Measurements from ENCODE around the gene SPATA6L. TPM values are rescaled to one million over a fixed set of nuclear protein-coding genes. Genes with fewer than 3 reads are reported as not detected.

Gene SPATA6L
- total and polyA plus RNA-seq, 2 experiments from 2014 or later = 1.7 to 1.9 TPM

- no peak for TF ChIP-seq ZNF331 (CRISPR knock-in tag; IDR thresholded peaks at IDR 0.05; ENCODE audit: low read depth)
- TF ChIP-seq EZH2 (IDR thresholded peaks at IDR 0.05; ENCODE audit: low read depth, unreplicated experiment) = no peak
- no peak for TF ChIP-seq JUNB (IDR thresholded peaks at IDR 0.05; ENCODE audit: unreplicated experiment)
- TF ChIP-seq EZH2phosphoT487 (IDR thresholded peaks at IDR 0.05; ENCODE audit: unreplicated experiment) = no peak
- TF ChIP-seq REST (IDR thresholded peaks at IDR 0.05; ENCODE audit: unreplicated experiment) = no peak
- TF ChIP-seq CREB1 (CRISPR knock-in tag; IDR thresholded peaks at IDR 0.05; ENCODE audit: low read depth) = no peak
- TF ChIP-seq NANOG (IDR thresholded peaks at IDR 0.05; ENCODE audit: borderline replicate concordance) = 0 out of 2 replicates have a peak, but pooled peaks have one; percentile 24
- TF ChIP-seq ETS1 (IDR thresholded peaks at IDR 0.05) = no peak
- TF ChIP-seq ZNF114 (CRISPR knock-in tag; IDR thresholded peaks at IDR 0.05) = no peak
- no peak for TF ChIP-seq STAT1 (IDR thresholded peaks at IDR 0.05; ENCODE audit: unreplicated experiment)
Observed at GRCh38 chr9:4630836-4631235, 35.4 kb downstream of the SPATA6L start (continued).

GRCh38 chr9:4622016-4622415 lies 44.3 kb downstream of the SPATA6L start:
- ATAC-seq = peak; percentile 65
- TF ChIP-seq CREB1 (CRISPR knock-in tag; IDR thresholded peaks at IDR 0.05; ENCODE audit: low read depth) (no peak), STAT1 (IDR thresholded peaks at IDR 0.05; ENCODE audit: unreplicated experiment) (no peak), ETS1 (IDR thresholded peaks at IDR 0.05) (no peak), NANOG (IDR thresholded peaks at IDR 0.05; ENCODE audit: borderline replicate concordance) (no peak), ZNF114 (CRISPR knock-in tag; IDR thresholded peaks at IDR 0.05) (no peak), ZNF462 (CRISPR knock-in tag; IDR thresholded peaks at IDR 0.05) (no peak)

More at GRCh38 chr9:4622016-4622415, 44.3 kb downstream of the SPATA6L start:
- Histone ChIP-seq H3K36me3 (ENCODE audit: insufficient read depth) (no peaks in the 10 kb centered on the region), H3K4me1 (ENCODE audit: insufficient read depth) (peaks cover 20% of the 10 kb centered on the region), H3K4me3 (no peak overlapping the region), H3K27ac (ENCODE audit: low read depth) (peak overlapping the region; percentile 19; the same call in 1 of the 2 replicates), H3K79me2 (replicated peaks; ENCODE audit: insufficient read depth) (no peaks in the 10 kb centered on the region), H4K20me1 (replicated peaks; ENCODE audit: insufficient read depth) (no peaks in the 10 kb centered on the region), H3K27me3 (ENCODE audit: insufficient read depth) (no peaks in the 10 kb centered on the region), H3F3A (replicated peaks; ENCODE audit: low read depth) (no peaks in the 10 kb centered on the region), H2AFZ (peak overlapping the region; percentile 39; the same call in 1 of the 2 replicates), H3K4me2 (peak overlapping the region; percentile 29; the same call in 1 of the 2 replicates), H3K9me2 (ENCODE audit: insufficient read depth) (no peaks in the 10 kb centered on the region)
- peak; percentile 42 for DNase-seq (ENCODE audit: low spot score)
- Mint-ChIP-seq H3K27ac (peak overlapping the region; percentile 78; the same call in 1 of the 2 replicates), H3K27me3 (ENCODE audit: insufficient read depth, low read depth, poor library complexity) (peaks cover 2% of the 10 kb centered on the region), H3K4me3 (peak overlapping the region; percentile 26; the same call in 1 of the 3 replicates), H3K9me3 (no peaks in the 10 kb centered on the region), H3K4me1 (peaks cover 42% of the 10 kb centered on the region), H3K36me3 (ENCODE audit: low read depth) (no peaks in the 10 kb centered on the region)
